Body of pancreas (tissue), 4 donors: Measurements from ENCODE around the gene LARP4B.

ENCODE experiments used
- POLR2A ChIP-seq, 3 donors: fragments of 450-650 bp; IDR thresholded peaks; one replicate each; pipeline ENCODE4 v1.6.1; 2016; ENCODE audit warnings: antibody characterized with exemption in 3 of 3, mild to moderate bottlenecking in 2 of 3
- TF ChIP-seq, protein P1 (sequence below), 7 experiments: fragments of 450-650 bp in 4 of 7; fragments of 200-600 bp in 3 of 7; sonication (generic) in 3 of 7; IDR thresholded peaks; one replicate each; pipeline ENCODE4 v1.5.1; 2016 to 2019; ENCODE audit warnings: antibody characterized with exemption in 7 of 7

DNA sequence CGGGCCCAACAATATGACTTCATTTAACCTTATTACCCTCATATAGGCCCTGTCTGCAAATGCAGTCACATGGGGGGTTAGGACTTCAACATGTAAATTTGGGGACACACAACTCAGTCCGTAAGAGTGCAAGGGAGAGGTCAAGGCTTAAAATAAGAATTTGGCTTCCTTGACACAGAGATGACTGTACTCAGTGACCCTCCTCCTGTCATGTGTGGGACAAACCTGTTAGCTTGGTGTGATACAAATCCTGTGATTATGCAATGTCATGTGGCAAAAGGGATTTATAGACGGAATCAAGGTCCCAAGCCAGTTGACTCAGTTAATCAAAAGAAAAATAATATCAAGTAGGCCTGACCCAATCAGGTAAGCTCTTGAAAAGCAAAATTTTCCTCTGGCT lies 30.8 kb upstream of the LARP4B start:
- TF ChIP-seq POLR2A (IDR thresholded peaks at IDR 0.05), result no peak
- TF ChIP-seq, protein P1, sequence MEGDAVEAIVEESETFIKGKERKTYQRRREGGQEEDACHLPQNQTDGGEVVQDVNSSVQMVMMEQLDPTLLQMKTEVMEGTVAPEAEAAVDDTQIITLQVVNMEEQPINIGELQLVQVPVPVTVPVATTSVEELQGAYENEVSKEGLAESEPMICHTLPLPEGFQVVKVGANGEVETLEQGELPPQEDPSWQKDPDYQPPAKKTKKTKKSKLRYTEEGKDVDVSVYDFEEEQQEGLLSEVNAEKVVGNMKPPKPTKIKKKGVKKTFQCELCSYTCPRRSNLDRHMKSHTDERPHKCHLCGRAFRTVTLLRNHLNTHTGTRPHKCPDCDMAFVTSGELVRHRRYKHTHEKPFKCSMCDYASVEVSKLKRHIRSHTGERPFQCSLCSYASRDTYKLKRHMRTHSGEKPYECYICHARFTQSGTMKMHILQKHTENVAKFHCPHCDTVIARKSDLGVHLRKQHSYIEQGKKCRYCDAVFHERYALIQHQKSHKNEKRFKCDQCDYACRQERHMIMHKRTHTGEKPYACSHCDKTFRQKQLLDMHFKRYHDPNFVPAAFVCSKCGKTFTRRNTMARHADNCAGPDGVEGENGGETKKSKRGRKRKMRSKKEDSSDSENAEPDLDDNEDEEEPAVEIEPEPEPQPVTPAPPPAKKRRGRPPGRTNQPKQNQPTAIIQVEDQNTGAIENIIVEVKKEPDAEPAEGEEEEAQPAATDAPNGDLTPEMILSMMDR (IDR thresholded peaks at IDR 0.05), result no peak
